ENCODE measurements around the gene GIMAP5.

The GIMAP5 gene

GRCh38 chr7:150728011-150728410 is 9.2 kb upstream of the GIMAP5 start:
- no peak overlapping the region for H3K4me3 ChIP-seq (replicated peaks; ENCODE audit: low read depth, low read length)
- no peak for TF ChIP-seq CTCF (IDR thresholded peaks at IDR 0.05; ENCODE audit: insufficient read depth, low read length, poor library complexity, severe bottlenecking)
- no peaks in the 10 kb centered on the region; the same call in 1 of the 2 replicates for H3K36me3 ChIP-seq (ENCODE audit: control insufficient read depth, insufficient read depth, low read length)
- no peaks in the 10 kb centered on the region for H3K27me3 ChIP-seq (replicated peaks; ENCODE audit: control insufficient read depth, insufficient read depth, low read length)
- no peak for DNase-seq (ENCODE audit: extremely low read depth, insufficient read length)

GRCh38 chr7:150728609-150729008 is 8.6 kb upstream of the GIMAP5 start:
- H3K27me3 ChIP-seq (replicated peaks; ENCODE audit: control insufficient read depth, insufficient read depth, low read length) = no peaks in the 10 kb centered on the region
- TF ChIP-seq CTCF (IDR thresholded peaks at IDR 0.05; ENCODE audit: insufficient read depth, low read length, poor library complexity, severe bottlenecking) = no peak
- no peak overlapping the region for H3K4me3 ChIP-seq (replicated peaks; ENCODE audit: low read depth, low read length)
- no peak for DNase-seq (ENCODE audit: extremely low read depth, insufficient read length)
- H3K36me3 ChIP-seq (ENCODE audit: control insufficient read depth, insufficient read depth, low read length) = no peaks in the 10 kb centered on the region; the same call in 1 of the 2 replicates

- no peak overlapping the region for H3K4me3 ChIP-seq (replicated peaks; ENCODE audit: low read depth, low read length)
- H3K27me3 ChIP-seq (replicated peaks; ENCODE audit: control insufficient read depth, insufficient read depth, low read length) = no peaks in the 10 kb centered on the region
- TF ChIP-seq CTCF (IDR thresholded peaks at IDR 0.05; ENCODE audit: insufficient read depth, low read length, poor library complexity, severe bottlenecking) = no peak
Measured at GRCh38 chr7:150731916-150732315, 5.3 kb upstream of the GIMAP5 start.

GRCh38 chr7:150732786-150733481 is 4.3 kb upstream of the GIMAP5 start:
- H3K27me3 ChIP-seq (replicated peaks; ENCODE audit: control insufficient read depth, insufficient read depth, low read length) = no peaks in the 10 kb centered on the region
- TF ChIP-seq CTCF (IDR thresholded peaks at IDR 0.05; ENCODE audit: insufficient read depth, low read length, poor library complexity, severe bottlenecking) = no peak
- no peak overlapping the region for H3K4me3 ChIP-seq (replicated peaks; ENCODE audit: low read depth, low read length)
- no peaks in the 10 kb centered on the region; the same call in 1 of the 2 replicates for H3K36me3 ChIP-seq (ENCODE audit: control insufficient read depth, insufficient read depth, low read length)
- DNase-seq (ENCODE audit: extremely low read depth, insufficient read length) = no peak

More at GRCh38 chr7:150731916-150732315, 5.3 kb upstream of the GIMAP5 start:
- no peak for DNase-seq (ENCODE audit: extremely low read depth, insufficient read length)
- H3K36me3 ChIP-seq (ENCODE audit: control insufficient read depth, insufficient read depth, low read length) = no peaks in the 10 kb centered on the region; the same call in 1 of the 2 replicates

GRCh38 chr7:150733482-150734095 is 3.6 kb upstream of the GIMAP5 start:
- Histone ChIP-seq H3K36me3 (ENCODE audit: control insufficient read depth, insufficient read depth, low read length) (no peaks in the 10 kb centered on the region; the same call in 1 of the 2 replicates), H3K27me3 (replicated peaks; ENCODE audit: control insufficient read depth, insufficient read depth, low read length) (no peaks in the 10 kb centered on the region), H3K4me3 (replicated peaks; ENCODE audit: low read depth, low read length) (no peak overlapping the region)
- no peak for TF ChIP-seq CTCF (IDR thresholded peaks at IDR 0.05; ENCODE audit: insufficient read depth, low read length, poor library complexity, severe bottlenecking)
- no peak for DNase-seq (ENCODE audit: extremely low read depth, insufficient read length)

Data from GM06990 (cell line).